GM23338 (cell line): Measurements from ENCODE around the gene RAB5B.

Experiments used
- CREB1 ChIP-seq: fragments of 250-450 bp; sonication (Bioruptor Pico); IDR thresholded peaks from 2 replicates; pipeline ENCODE4 v1.5.0; 2020; ENCODE audit warnings: low read depth, mild to moderate bottlenecking, moderate library complexity
- EZH2 ChIP-seq: fragments of 200-600 bp; sonication (generic); IDR thresholded peaks from one replicate; pipeline ENCODE4 v1.8.0; 2017; ENCODE audit warnings: antibody characterized with exemption, mild to moderate bottlenecking, low read depth; ENCODE audit not compliant: unreplicated experiment
- EZH2phosphoT487 ChIP-seq: fragments of 200-600 bp; sonication (generic); IDR thresholded peaks from one replicate; pipeline ENCODE4 v1.8.1; 2018; ENCODE audit warnings: antibody characterized with exemption; ENCODE audit not compliant: unreplicated experiment
- NANOG ChIP-seq: IDR thresholded peaks from 2 replicates; pipeline ENCODE4 v1.6.1; 2016; ENCODE audit warnings: antibody characterized with exemption, borderline replicate concordance
- POLR2AphosphoS5 ChIP-seq: IDR thresholded peaks from 2 replicates; pipeline ENCODE4 v1.6.1; 2016; ENCODE audit warnings: antibody characterized with exemption, low read depth
- TF ChIP-seq, protein P1 (sequence below), 2 experiments: fragments of 200-600 bp in 1 of 2; sonication (generic) in 1 of 2; conservative IDR thresholded peaks; 2 replicates each; pipeline versions ENCODE4 v1.5.1 to v1.6.1; 2016 to 2017; ENCODE audit warnings: antibody characterized with exemption in 2 of 2, low read depth in 2 of 2, mild to moderate bottlenecking in 2 of 2, moderate library complexity in 1 of 2
- TF ChIP-seq, protein P2 (sequence below): IDR thresholded peaks from 2 replicates; pipeline ENCODE4 v1.6.1; 2016; ENCODE audit warnings: antibody characterized with exemption
- TF ChIP-seq, protein P3 (sequence below): IDR thresholded peaks from one replicate; pipeline ENCODE4 v1.6.1; 2018; ENCODE audit warnings: antibody characterized with exemption; ENCODE audit not compliant: unreplicated experiment

DNA sequence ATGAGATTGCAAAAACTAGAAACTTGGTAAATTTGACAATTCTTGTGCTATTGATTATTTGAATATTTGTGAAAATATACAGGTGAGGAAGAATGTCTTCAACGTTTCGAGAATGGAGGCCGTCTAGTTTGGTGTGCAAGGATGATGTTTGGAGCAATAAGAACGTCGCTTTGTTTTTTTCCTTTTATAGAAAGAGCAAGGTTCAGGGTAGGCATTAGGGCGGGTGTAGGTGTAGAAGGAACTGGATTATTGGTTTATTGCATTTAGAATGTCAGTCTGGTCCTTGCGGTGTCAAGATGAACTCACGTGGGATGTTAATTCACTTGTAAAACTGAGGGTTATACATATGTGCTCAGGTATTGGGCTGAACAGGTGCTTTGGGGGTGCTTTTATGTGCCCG lies 69.0 kb downstream of the RAB5B start:
- TF ChIP-seq NANOG (no peak), EZH2 (no peak), EZH2phosphoT487 (no peak), POLR2AphosphoS5 (no peak), CREB1 (no peak)
- TF ChIP-seq, protein P1, sequence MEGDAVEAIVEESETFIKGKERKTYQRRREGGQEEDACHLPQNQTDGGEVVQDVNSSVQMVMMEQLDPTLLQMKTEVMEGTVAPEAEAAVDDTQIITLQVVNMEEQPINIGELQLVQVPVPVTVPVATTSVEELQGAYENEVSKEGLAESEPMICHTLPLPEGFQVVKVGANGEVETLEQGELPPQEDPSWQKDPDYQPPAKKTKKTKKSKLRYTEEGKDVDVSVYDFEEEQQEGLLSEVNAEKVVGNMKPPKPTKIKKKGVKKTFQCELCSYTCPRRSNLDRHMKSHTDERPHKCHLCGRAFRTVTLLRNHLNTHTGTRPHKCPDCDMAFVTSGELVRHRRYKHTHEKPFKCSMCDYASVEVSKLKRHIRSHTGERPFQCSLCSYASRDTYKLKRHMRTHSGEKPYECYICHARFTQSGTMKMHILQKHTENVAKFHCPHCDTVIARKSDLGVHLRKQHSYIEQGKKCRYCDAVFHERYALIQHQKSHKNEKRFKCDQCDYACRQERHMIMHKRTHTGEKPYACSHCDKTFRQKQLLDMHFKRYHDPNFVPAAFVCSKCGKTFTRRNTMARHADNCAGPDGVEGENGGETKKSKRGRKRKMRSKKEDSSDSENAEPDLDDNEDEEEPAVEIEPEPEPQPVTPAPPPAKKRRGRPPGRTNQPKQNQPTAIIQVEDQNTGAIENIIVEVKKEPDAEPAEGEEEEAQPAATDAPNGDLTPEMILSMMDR (conservative IDR thresholded peaks at IDR 0.05; ENCODE audit: low read depth in 2 of 2): no peak
- TF ChIP-seq, protein P2, sequence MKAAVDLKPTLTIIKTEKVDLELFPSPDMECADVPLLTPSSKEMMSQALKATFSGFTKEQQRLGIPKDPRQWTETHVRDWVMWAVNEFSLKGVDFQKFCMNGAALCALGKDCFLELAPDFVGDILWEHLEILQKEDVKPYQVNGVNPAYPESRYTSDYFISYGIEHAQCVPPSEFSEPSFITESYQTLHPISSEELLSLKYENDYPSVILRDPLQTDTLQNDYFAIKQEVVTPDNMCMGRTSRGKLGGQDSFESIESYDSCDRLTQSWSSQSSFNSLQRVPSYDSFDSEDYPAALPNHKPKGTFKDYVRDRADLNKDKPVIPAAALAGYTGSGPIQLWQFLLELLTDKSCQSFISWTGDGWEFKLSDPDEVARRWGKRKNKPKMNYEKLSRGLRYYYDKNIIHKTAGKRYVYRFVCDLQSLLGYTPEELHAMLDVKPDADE: no peak
- TF ChIP-seq, protein P3, sequence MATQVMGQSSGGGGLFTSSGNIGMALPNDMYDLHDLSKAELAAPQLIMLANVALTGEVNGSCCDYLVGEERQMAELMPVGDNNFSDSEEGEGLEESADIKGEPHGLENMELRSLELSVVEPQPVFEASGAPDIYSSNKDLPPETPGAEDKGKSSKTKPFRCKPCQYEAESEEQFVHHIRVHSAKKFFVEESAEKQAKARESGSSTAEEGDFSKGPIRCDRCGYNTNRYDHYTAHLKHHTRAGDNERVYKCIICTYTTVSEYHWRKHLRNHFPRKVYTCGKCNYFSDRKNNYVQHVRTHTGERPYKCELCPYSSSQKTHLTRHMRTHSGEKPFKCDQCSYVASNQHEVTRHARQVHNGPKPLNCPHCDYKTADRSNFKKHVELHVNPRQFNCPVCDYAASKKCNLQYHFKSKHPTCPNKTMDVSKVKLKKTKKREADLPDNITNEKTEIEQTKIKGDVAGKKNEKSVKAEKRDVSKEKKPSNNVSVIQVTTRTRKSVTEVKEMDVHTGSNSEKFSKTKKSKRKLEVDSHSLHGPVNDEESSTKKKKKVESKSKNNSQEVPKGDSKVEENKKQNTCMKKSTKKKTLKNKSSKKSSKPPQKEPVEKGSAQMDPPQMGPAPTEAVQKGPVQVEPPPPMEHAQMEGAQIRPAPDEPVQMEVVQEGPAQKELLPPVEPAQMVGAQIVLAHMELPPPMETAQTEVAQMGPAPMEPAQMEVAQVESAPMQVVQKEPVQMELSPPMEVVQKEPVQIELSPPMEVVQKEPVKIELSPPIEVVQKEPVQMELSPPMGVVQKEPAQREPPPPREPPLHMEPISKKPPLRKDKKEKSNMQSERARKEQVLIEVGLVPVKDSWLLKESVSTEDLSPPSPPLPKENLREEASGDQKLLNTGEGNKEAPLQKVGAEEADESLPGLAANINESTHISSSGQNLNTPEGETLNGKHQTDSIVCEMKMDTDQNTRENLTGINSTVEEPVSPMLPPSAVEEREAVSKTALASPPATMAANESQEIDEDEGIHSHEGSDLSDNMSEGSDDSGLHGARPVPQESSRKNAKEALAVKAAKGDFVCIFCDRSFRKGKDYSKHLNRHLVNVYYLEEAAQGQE: no peak
